ENCODE data around the gene SCYL3. TPM values are rescaled to one million over a fixed set of nuclear protein-coding genes. Genes with fewer than 3 reads are reported as not detected.

The SCYL3 gene
- total and polyA plus RNA-seq, 3 donors from 2014 or later, result 13.3 to 16.3 (median 15.8) TPM

DNA sequence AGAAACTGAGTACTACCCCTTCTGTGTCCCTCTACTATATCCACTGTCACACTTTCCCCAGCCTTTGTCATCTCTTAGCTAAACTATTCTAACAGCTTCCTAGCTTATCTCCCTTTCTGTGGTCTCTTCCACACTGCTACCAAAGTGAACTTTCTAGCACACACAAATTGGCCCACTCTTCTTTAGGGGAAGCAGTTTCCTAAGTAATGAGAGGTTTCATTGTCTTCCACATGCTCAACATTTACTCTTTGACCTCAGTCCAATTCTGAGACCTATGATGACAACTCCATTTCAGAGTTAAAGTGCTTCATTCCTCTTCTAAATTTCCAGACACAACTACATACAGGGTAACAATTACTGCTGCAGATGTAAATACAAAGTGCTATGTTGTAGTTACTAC, 32.9 kb downstream of the SCYL3 start:
- no peak for DNase-seq
- Histone ChIP-seq H3K4me3 (no peak overlapping the region), H3K27me3 (no peaks in the 10 kb centered on the region), H3K27ac (no peak overlapping the region), H3K4me1 (no peaks in the 10 kb centered on the region), H3K36me3 (ENCODE audit: low read depth, missing control alignments) (no peaks in the 10 kb centered on the region), H3K9me3 (no peaks in the 10 kb centered on the region)
- no peak for TF ChIP-seq POLR2A (IDR thresholded peaks at IDR 0.05)
- TF ChIP-seq, protein P1, sequence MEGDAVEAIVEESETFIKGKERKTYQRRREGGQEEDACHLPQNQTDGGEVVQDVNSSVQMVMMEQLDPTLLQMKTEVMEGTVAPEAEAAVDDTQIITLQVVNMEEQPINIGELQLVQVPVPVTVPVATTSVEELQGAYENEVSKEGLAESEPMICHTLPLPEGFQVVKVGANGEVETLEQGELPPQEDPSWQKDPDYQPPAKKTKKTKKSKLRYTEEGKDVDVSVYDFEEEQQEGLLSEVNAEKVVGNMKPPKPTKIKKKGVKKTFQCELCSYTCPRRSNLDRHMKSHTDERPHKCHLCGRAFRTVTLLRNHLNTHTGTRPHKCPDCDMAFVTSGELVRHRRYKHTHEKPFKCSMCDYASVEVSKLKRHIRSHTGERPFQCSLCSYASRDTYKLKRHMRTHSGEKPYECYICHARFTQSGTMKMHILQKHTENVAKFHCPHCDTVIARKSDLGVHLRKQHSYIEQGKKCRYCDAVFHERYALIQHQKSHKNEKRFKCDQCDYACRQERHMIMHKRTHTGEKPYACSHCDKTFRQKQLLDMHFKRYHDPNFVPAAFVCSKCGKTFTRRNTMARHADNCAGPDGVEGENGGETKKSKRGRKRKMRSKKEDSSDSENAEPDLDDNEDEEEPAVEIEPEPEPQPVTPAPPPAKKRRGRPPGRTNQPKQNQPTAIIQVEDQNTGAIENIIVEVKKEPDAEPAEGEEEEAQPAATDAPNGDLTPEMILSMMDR (IDR thresholded peaks at IDR 0.05), result no peak
- intact Hi-C loops (cut with DNase I; ENCODE audit: low total_unique reads), result no loop called here

DNA sequence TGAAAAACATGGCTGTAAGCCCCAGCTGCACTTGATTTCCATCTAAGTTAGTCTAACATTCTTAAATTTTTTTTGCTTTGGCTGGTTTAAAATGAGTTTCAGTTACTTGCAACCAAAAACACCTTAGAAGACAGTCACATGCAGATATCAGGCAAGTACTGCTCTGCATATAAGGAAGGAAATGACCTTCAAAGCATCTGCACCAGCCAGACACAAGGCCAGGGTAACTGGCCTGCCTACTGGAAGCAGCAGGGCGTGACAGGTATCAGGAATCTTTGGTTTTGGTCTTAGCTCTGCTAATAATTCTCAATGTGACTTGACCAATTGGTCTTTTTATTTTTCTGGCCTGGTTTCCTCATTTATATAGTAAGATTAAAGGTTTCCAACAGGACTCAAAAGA, 33.5 kb downstream of the SCYL3 start:
- no peaks in the 10 kb centered on the region for H3K36me3 ChIP-seq (ENCODE audit: low read depth, missing control alignments)
- H3K27me3 ChIP-seq, result no peaks in the 10 kb centered on the region
- intact Hi-C loops (cut with DNase I; ENCODE audit: low total_unique reads), result no loop called here
- H3K4me3 ChIP-seq, result no peak overlapping the region
- 89 to 94% methylated on average over 1 of the region's 1 CpG for WGBS, 2 donors
- H3K9me3 ChIP-seq, result no peaks in the 10 kb centered on the region
- no peak for DNase-seq
- TF ChIP-seq, protein P1 (IDR thresholded peaks at IDR 0.05), result no peak
- no peak for TF ChIP-seq POLR2A (IDR thresholded peaks at IDR 0.05)
- no peaks in the 10 kb centered on the region for H3K4me1 ChIP-seq
- no peak overlapping the region for H3K27ac ChIP-seq

DNA sequence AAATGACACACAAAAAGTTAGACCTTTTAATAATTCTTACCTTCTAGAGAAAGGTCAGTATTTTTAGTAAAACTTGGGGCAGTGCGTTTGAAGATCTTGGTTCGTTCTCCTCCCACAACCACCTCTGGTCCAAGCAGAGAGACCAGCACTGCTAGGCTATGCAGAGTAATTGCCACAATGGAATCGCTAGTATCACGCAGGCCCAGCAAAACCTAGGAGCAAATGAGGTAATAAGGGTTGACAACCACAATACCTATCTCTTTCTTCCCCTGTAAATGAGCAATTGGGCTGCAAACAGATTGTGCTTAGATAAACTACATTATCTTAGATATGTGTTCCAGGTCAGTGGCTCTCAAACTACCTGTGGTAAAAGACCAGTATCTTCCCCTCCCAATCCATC, 34.7 kb downstream of the SCYL3 start:
- Histone ChIP-seq H3K4me1 (no peaks in the 10 kb centered on the region), H3K27ac (no peak overlapping the region), H3K27me3 (no peaks in the 10 kb centered on the region), H3K4me3 (no peak overlapping the region), H3K9me3 (no peaks in the 10 kb centered on the region), H3K36me3 (ENCODE audit: low read depth, missing control alignments) (no peaks in the 10 kb centered on the region)
- DNase-seq, result no peak
- intact Hi-C loops (cut with DNase I; ENCODE audit: low total_unique reads), result no loop called here
- 90 to 92% methylated on average over 4 of the region's 4 CpGs for WGBS, 2 donors
- no peak for TF ChIP-seq POLR2A (IDR thresholded peaks at IDR 0.05)
- TF ChIP-seq, protein P1 (IDR thresholded peaks at IDR 0.05), result no peak

DNA sequence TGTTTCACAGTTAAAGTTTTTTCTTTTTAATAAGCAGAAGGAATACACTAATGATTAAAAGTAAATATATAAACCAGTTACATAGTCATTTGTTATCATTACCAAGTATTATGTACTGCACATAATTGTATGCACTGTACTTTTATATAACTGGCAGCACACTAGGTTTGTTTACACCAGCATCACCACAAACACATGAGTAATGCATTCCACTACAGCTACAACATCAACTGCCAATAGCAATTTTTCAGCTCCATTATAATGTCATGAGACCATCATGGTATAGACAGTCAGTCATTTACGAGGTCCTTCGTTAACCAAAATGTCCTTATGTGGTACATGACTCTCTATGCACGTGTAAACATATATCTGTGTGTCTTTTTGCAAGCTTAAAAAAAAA, 35.2 kb downstream of the SCYL3 start:
- DNase-seq, result no peak
- no peaks in the 10 kb centered on the region for H3K27me3 ChIP-seq
- intact Hi-C loops (cut with DNase I; ENCODE audit: low total_unique reads), result no loop called here
- TF ChIP-seq, protein P1 (IDR thresholded peaks at IDR 0.05), result no peak
- no peak for TF ChIP-seq POLR2A (IDR thresholded peaks at IDR 0.05)
- no peaks in the 10 kb centered on the region for H3K9me3 ChIP-seq
- H3K4me3 ChIP-seq, result no peak overlapping the region
- no peaks in the 10 kb centered on the region for H3K4me1 ChIP-seq
- WGBS, 2 donors, result 96 to 98% methylated on average over 3 of the region's 3 CpGs
- no peak overlapping the region for H3K27ac ChIP-seq
- no peaks in the 10 kb centered on the region for H3K36me3 ChIP-seq (ENCODE audit: low read depth, missing control alignments)

DNA sequence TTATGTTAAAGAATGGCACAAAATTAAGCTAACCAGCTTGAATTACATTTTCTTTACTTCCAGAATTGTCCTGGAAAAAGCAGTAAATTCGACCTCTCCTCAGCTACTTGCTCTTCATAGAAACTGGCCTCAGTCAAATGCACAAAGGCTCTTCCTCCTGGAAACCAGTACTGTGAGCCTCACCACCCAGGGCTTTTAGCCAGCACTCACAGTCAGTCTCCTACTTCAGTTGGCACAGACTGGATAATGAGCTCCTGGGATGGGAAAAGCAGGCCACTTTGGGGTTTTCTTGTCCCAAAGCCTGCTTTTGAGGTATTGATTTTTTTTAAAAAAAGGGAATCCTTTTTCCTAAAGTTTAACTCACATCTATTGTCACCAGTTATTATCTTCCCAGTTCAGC, 40.4 kb downstream of the SCYL3 start:
- H3K27ac ChIP-seq, result no peak overlapping the region
- no peak overlapping the region for H3K4me3 ChIP-seq
- intact Hi-C loops (cut with DNase I; ENCODE audit: low total_unique reads), result no loop called here
- no peak for DNase-seq
- no peaks in the 10 kb centered on the region for H3K27me3 ChIP-seq
- no peaks in the 10 kb centered on the region for H3K9me3 ChIP-seq
- WGBS, 2 donors, result 82 to 88% methylated on average over 1 of the region's 1 CpG
- no peaks in the 10 kb centered on the region for H3K4me1 ChIP-seq
- H3K36me3 ChIP-seq (ENCODE audit: low read depth, missing control alignments), result no peaks in the 10 kb centered on the region
- TF ChIP-seq POLR2A (IDR thresholded peaks at IDR 0.05), result no peak
- TF ChIP-seq, protein P1 (IDR thresholded peaks at IDR 0.05), result no peak
